H1 (cell line): ENCODE measurements around the gene ATXN7.

Source experiments
- EP300 ChIP-seq, 2 experiments: IDR thresholded peaks; 1 replicate in 1 of 2; 2 replicates in 1 of 2; pipeline ENCODE4 v1.6.1; 2011 to 2012; ENCODE audit warnings: low read depth in 2 of 2, low read length in 2 of 2, mild to moderate bottlenecking in 2 of 2, borderline replicate concordance in 1 of 2, inconsistent platforms in 1 of 2, moderate library complexity in 1 of 2
- GABPA ChIP-seq: IDR thresholded peaks from 2 replicates; pipeline ENCODE4 v1.6.1; 2011; ENCODE audit warnings: mild to moderate bottlenecking, low read length, moderate library complexity, borderline replicate concordance; ENCODE audit not compliant: insufficient read depth
- KDM4A ChIP-seq: IDR thresholded peaks from one replicate; pipeline ENCODE4 v1.7.1; 2012; ENCODE audit warnings: low read depth, mild to moderate bottlenecking, moderate library complexity, low read length, inconsistent platforms; ENCODE audit not compliant: severe bottlenecking
- POLR2A ChIP-seq, 2 experiments: IDR thresholded peaks; 1 replicate in 1 of 2; 2 replicates in 1 of 2; pipeline ENCODE4 v1.6.1; 2011; ENCODE audit warnings: low read depth in 2 of 2, low read length in 2 of 2, mild to moderate bottlenecking in 2 of 2; ENCODE audit errors: control extremely low read depth in 1 of 2
- SIRT6 ChIP-seq: IDR thresholded peaks from one replicate; pipeline ENCODE4 v1.7.1; 2012; ENCODE audit warnings: low read length, inconsistent platforms
- SRF ChIP-seq: IDR thresholded peaks from 2 replicates; pipeline ENCODE4 v1.6.1; 2011; ENCODE audit warnings: mild to moderate bottlenecking, low read depth, low read length, moderate library complexity
- TAF1 ChIP-seq: IDR thresholded peaks from 2 replicates; pipeline ENCODE4 v1.6.1; 2011; ENCODE audit warnings: mild to moderate bottlenecking, low read depth, low read length
- TCF12 ChIP-seq: IDR thresholded peaks from 2 replicates; pipeline ENCODE4 v1.6.1; 2011; ENCODE audit warnings: low read depth, mild to moderate bottlenecking, low read length
- TF ChIP-seq, protein P1 (sequence below), 3 experiments: IDR thresholded peaks; 1 replicate in 2 of 3; 2 replicates in 1 of 3; pipeline versions ENCODE4 v1.5.1 to v1.6.1; 2011; ENCODE audit warnings: low read length in 3 of 3, mild to moderate bottlenecking in 3 of 3, inconsistent platforms in 2 of 3, low read depth in 1 of 3, moderate library complexity in 1 of 3; ENCODE audit not compliant: insufficient read depth in 1 of 3; ENCODE audit errors: control extremely low read depth in 1 of 3
- TF ChIP-seq, protein P2 (sequence below): fragments of 300-600 bp; sonication (generic); IDR thresholded peaks from 2 replicates; pipeline ENCODE4 v1.7.1; 2012; ENCODE audit warnings: low read length, moderate library complexity, mild to moderate bottlenecking, inconsistent platforms; ENCODE audit not compliant: insufficient replicate concordance

DNA sequence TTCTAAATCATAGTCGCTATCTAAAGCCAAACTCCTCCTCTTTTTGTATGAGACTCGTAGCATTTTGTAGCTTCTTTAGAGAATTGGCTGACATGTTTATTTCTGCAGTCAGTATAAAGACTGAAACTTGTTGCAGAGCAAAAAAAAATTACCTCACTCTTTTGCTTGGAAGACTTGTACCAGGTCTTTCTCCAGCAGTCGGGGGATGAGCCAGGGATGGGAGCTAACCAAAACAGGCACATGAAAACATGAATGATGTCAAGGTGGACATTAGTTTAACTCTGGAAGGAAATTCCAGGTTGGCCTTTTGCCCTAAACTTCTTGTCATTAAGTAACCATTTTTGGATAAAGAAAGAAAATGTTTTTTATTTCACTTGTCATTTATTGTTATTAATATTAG lies 95.5 kb downstream of the ATXN7 start:
- TF ChIP-seq TCF12 (no peak), GABPA (no peak), POLR2A (IDR thresholded peaks at IDR 0.05; ENCODE audit: control extremely low read depth in 1 of 2, low read depth in 2 of 2, low read length in 2 of 2) (no peak), KDM4A (no peak), SRF (no peak), TAF1 (no peak), EP300 (IDR thresholded peaks at IDR 0.05; ENCODE audit: borderline replicate concordance in 1 of 2, low read depth in 2 of 2, low read length in 2 of 2) (no peak), SIRT6 (no peak)
- TF ChIP-seq, protein P1, sequence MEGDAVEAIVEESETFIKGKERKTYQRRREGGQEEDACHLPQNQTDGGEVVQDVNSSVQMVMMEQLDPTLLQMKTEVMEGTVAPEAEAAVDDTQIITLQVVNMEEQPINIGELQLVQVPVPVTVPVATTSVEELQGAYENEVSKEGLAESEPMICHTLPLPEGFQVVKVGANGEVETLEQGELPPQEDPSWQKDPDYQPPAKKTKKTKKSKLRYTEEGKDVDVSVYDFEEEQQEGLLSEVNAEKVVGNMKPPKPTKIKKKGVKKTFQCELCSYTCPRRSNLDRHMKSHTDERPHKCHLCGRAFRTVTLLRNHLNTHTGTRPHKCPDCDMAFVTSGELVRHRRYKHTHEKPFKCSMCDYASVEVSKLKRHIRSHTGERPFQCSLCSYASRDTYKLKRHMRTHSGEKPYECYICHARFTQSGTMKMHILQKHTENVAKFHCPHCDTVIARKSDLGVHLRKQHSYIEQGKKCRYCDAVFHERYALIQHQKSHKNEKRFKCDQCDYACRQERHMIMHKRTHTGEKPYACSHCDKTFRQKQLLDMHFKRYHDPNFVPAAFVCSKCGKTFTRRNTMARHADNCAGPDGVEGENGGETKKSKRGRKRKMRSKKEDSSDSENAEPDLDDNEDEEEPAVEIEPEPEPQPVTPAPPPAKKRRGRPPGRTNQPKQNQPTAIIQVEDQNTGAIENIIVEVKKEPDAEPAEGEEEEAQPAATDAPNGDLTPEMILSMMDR (IDR thresholded peaks at IDR 0.05; ENCODE audit: control extremely low read depth in 1 of 3, insufficient read depth in 1 of 3, low read depth in 1 of 3, low read length in 3 of 3) = no peak
- TF ChIP-seq, protein P2, sequence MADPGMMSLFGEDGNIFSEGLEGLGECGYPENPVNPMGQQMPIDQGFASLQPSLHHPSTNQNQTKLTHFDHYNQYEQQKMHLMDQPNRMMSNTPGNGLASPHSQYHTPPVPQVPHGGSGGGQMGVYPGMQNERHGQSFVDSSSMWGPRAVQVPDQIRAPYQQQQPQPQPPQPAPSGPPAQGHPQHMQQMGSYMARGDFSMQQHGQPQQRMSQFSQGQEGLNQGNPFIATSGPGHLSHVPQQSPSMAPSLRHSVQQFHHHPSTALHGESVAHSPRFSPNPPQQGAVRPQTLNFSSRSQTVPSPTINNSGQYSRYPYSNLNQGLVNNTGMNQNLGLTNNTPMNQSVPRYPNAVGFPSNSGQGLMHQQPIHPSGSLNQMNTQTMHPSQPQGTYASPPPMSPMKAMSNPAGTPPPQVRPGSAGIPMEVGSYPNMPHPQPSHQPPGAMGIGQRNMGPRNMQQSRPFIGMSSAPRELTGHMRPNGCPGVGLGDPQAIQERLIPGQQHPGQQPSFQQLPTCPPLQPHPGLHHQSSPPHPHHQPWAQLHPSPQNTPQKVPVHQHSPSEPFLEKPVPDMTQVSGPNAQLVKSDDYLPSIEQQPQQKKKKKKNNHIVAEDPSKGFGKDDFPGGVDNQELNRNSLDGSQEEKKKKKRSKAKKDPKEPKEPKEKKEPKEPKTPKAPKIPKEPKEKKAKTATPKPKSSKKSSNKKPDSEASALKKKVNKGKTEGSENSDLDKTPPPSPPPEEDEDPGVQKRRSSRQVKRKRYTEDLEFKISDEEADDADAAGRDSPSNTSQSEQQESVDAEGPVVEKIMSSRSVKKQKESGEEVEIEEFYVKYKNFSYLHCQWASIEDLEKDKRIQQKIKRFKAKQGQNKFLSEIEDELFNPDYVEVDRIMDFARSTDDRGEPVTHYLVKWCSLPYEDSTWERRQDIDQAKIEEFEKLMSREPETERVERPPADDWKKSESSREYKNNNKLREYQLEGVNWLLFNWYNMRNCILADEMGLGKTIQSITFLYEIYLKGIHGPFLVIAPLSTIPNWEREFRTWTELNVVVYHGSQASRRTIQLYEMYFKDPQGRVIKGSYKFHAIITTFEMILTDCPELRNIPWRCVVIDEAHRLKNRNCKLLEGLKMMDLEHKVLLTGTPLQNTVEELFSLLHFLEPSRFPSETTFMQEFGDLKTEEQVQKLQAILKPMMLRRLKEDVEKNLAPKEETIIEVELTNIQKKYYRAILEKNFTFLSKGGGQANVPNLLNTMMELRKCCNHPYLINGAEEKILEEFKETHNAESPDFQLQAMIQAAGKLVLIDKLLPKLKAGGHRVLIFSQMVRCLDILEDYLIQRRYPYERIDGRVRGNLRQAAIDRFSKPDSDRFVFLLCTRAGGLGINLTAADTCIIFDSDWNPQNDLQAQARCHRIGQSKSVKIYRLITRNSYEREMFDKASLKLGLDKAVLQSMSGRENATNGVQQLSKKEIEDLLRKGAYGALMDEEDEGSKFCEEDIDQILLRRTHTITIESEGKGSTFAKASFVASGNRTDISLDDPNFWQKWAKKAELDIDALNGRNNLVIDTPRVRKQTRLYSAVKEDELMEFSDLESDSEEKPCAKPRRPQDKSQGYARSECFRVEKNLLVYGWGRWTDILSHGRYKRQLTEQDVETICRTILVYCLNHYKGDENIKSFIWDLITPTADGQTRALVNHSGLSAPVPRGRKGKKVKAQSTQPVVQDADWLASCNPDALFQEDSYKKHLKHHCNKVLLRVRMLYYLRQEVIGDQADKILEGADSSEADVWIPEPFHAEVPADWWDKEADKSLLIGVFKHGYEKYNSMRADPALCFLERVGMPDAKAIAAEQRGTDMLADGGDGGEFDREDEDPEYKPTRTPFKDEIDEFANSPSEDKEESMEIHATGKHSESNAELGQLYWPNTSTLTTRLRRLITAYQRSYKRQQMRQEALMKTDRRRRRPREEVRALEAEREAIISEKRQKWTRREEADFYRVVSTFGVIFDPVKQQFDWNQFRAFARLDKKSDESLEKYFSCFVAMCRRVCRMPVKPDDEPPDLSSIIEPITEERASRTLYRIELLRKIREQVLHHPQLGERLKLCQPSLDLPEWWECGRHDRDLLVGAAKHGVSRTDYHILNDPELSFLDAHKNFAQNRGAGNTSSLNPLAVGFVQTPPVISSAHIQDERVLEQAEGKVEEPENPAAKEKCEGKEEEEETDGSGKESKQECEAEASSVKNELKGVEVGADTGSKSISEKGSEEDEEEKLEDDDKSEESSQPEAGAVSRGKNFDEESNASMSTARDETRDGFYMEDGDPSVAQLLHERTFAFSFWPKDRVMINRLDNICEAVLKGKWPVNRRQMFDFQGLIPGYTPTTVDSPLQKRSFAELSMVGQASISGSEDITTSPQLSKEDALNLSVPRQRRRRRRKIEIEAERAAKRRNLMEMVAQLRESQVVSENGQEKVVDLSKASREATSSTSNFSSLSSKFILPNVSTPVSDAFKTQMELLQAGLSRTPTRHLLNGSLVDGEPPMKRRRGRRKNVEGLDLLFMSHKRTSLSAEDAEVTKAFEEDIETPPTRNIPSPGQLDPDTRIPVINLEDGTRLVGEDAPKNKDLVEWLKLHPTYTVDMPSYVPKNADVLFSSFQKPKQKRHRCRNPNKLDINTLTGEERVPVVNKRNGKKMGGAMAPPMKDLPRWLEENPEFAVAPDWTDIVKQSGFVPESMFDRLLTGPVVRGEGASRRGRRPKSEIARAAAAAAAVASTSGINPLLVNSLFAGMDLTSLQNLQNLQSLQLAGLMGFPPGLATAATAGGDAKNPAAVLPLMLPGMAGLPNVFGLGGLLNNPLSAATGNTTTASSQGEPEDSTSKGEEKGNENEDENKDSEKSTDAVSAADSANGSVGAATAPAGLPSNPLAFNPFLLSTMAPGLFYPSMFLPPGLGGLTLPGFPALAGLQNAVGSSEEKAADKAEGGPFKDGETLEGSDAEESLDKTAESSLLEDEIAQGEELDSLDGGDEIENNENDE = no peak
